ENCODE measurements around the gene MAFG. TPM values are rescaled to one million over a fixed set of nuclear protein-coding genes. Genes with fewer than 3 reads are reported as not detected.
A peak's percentile ranks its signal among the peaks of the same experiment; 100 is the strongest.

The MAFG gene
- total and polyA plus RNA-seq, 2 of the 13 experiments (the other 11 are each of a cell fraction or from before 2014, with no cell fraction given), result 14.5 to 20.0 TPM

GRCh38 chr17:81959362-81960129 is 32.0 kb upstream of the MAFG start (continued):
- TF ChIP-seq, protein P1, sequence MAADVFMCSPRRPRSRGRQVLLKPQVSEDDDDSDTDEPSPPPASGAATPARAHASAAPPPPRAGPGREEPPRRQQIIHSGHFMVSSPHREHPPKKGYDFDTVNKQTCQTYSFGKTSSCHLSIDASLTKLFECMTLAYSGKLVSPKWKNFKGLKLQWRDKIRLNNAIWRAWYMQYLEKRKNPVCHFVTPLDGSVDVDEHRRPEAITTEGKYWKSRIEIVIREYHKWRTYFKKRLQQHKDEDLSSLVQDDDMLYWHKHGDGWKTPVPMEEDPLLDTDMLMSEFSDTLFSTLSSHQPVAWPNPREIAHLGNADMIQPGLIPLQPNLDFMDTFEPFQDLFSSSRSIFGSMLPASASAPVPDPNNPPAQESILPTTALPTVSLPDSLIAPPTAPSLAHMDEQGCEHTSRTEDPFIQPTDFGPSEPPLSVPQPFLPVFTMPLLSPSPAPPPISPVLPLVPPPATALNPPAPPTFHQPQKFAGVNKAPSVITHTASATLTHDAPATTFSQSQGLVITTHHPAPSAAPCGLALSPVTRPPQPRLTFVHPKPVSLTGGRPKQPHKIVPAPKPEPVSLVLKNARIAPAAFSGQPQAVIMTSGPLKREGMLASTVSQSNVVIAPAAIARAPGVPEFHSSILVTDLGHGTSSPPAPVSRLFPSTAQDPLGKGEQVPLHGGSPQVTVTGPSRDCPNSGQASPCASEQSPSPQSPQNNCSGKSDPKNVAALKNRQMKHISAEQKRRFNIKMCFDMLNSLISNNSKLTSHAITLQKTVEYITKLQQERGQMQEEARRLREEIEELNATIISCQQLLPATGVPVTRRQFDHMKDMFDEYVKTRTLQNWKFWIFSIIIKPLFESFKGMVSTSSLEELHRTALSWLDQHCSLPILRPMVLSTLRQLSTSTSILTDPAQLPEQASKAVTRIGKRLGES (CRISPR knock-in tag; IDR thresholded peaks at IDR 0.05; ENCODE audit: borderline replicate concordance), result no peak; the same call in 1 of the 2 replicates
- TF ChIP-seq ELF1 (CRISPR knock-in tag; IDR thresholded peaks at IDR 0.05), result no peak
- no peak for TF ChIP-seq ZFP62 (CRISPR knock-in tag; IDR thresholded peaks at IDR 0.05)
- TF ChIP-seq CENPT (CRISPR knock-in tag; IDR thresholded peaks at IDR 0.05; ENCODE audit: low read depth), result peak; percentile 90; the same call in 1 of the 2 replicates
- peak; percentile 66 for TF ChIP-seq SAP130 (CRISPR knock-in tag; IDR thresholded peaks at IDR 0.05; ENCODE audit: low read depth)
- no peak for TF ChIP-seq NRL (CRISPR knock-in tag; IDR thresholded peaks at IDR 0.05; ENCODE audit: borderline replicate concordance)
- TF ChIP-seq NAIF1 (CRISPR knock-in tag; IDR thresholded peaks at IDR 0.05; ENCODE audit: borderline replicate concordance), result no peak
- TF ChIP-seq TEAD3 (CRISPR knock-in tag; optimal IDR thresholded peaks at IDR 0.05; ENCODE audit: borderline replicate concordance), result no peak
- TF ChIP-seq IKZF4 (CRISPR knock-in tag; IDR thresholded peaks at IDR 0.05; ENCODE audit: borderline replicate concordance, low read depth, not compliant biosample characterization), result peak; percentile 21
- TF ChIP-seq MIXL1 (CRISPR knock-in tag; IDR thresholded peaks at IDR 0.05), result no peak
- TF ChIP-seq ZBTB44 (CRISPR knock-in tag; IDR thresholded peaks at IDR 0.05), result no peak
- TF ChIP-seq MAZ (IDR thresholded peaks at IDR 0.05; ENCODE audit: borderline replicate concordance, low read depth, low read length), result no peak
- peak; percentile 94 for TF ChIP-seq MAZ (CRISPR knock-in tag; IDR thresholded peaks at IDR 0.05; ENCODE audit: low read depth)
- TF ChIP-seq, protein P2, sequence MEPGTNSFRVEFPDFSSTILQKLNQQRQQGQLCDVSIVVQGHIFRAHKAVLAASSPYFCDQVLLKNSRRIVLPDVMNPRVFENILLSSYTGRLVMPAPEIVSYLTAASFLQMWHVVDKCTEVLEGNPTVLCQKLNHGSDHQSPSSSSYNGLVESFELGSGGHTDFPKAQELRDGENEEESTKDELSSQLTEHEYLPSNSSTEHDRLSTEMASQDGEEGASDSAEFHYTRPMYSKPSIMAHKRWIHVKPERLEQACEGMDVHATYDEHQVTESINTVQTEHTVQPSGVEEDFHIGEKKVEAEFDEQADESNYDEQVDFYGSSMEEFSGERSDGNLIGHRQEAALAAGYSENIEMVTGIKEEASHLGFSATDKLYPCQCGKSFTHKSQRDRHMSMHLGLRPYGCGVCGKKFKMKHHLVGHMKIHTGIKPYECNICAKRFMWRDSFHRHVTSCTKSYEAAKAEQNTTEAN (CRISPR knock-in tag; conservative IDR thresholded peaks at IDR 0.05), result 0 out of 2 replicates have a peak, but pooled peaks have one; percentile 34
- no peak for TF ChIP-seq FOSL1 (CRISPR knock-in tag; IDR thresholded peaks at IDR 0.05; ENCODE audit: borderline replicate concordance)
- peak; percentile 60; the same call in 1 of the 2 replicates for TF ChIP-seq ZNF841 (CRISPR knock-in tag; IDR thresholded peaks at IDR 0.05; ENCODE audit: borderline replicate concordance)
- TF ChIP-seq, protein P3, sequence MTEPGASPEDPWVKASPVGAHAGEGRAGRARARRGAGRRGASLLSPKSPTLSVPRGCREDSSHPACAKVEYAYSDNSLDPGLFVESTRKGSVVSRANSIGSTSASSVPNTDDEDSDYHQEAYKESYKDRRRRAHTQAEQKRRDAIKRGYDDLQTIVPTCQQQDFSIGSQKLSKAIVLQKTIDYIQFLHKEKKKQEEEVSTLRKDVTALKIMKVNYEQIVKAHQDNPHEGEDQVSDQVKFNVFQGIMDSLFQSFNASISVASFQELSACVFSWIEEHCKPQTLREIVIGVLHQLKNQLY (CRISPR knock-in tag; IDR thresholded peaks at IDR 0.05), result no peak
- peak; percentile 77 for TF ChIP-seq ZBTB38 (CRISPR knock-in tag; IDR thresholded peaks at IDR 0.05)
- no peak for TF ChIP-seq ZNF281 (CRISPR knock-in tag; IDR thresholded peaks at IDR 0.05; ENCODE audit: borderline replicate concordance)
- peak; percentile 34; the same call in 1 of the 2 replicates for TF ChIP-seq ZNF724P (CRISPR knock-in tag; IDR thresholded peaks at IDR 0.05; ENCODE audit: borderline replicate concordance)

Data from HepG2 (cell line).